Astrocyte (in vitro differentiated cells and primary cell): ENCODE data around the gene ZBTB7C. TPM values are rescaled to one million over a fixed set of nuclear protein-coding genes. Genes with fewer than 3 reads are reported as not detected.

Source experiments
- DNase-seq: peaks from one replicate; pipeline ENCODE4 v3.0.0-alpha.2; 2010; ENCODE audit warnings: low read depth
- FAIRE-seq: peaks from 2 replicates; lab custom pipeline; 2011; peaks lifted over from hg19 to GRCh38; lab: Jason Lieb, UNC
- H2AFZ ChIP-seq: 2 replicates; pipeline ENCODE4 v1.6.0; 2012; ENCODE audit warnings: low read depth, low read length, inconsistent platforms
- H3K27ac ChIP-seq: 2 replicates; pipeline ENCODE4 v1.5.1; 2011; ENCODE audit warnings: low read depth, low read length, inconsistent platforms
- H3K27me3 ChIP-seq: 2 replicates; pipeline ENCODE4 v1.6.0; 2011; ENCODE audit warnings: low read length, inconsistent platforms; ENCODE audit not compliant: insufficient read depth
- H3K36me3 ChIP-seq: 2 replicates; pipeline ENCODE4 v1.5.1; 2011; ENCODE audit warnings: low read length, inconsistent platforms; ENCODE audit not compliant: insufficient read depth
- H3K4me1 ChIP-seq: 2 replicates; pipeline ENCODE4 v1.5.1; 2011; ENCODE audit warnings: low read length, inconsistent platforms; ENCODE audit not compliant: insufficient read depth
- H3K4me2 ChIP-seq: 2 replicates; pipeline ENCODE4 v1.6.0; 2012; ENCODE audit warnings: low read length, inconsistent platforms
- H3K4me3 ChIP-seq: 2 replicates; pipeline ENCODE4 v1.5.1; 2011; ENCODE audit warnings: low read depth, mild to moderate bottlenecking, low read length, inconsistent platforms; ENCODE audit not compliant: insufficient read depth
- H3K79me2 ChIP-seq: 2 replicates; pipeline ENCODE4 v1.6.0; 2012; ENCODE audit warnings: mild to moderate bottlenecking, low read length, inconsistent platforms; ENCODE audit not compliant: insufficient read depth
- H3K9ac ChIP-seq: 2 replicates; pipeline ENCODE4 v1.6.0; 2012; ENCODE audit warnings: mild to moderate bottlenecking, low read length, inconsistent platforms
- H3K9me3 ChIP-seq: 2 replicates; pipeline ENCODE4 v1.5.1; 2012; ENCODE audit warnings: low read depth, mild to moderate bottlenecking, low read length, inconsistent platforms; ENCODE audit not compliant: insufficient read depth
- H4K20me1 ChIP-seq: 2 replicates; pipeline ENCODE4 v1.6.0; 2012; ENCODE audit warnings: low read length, inconsistent platforms; ENCODE audit not compliant: insufficient read depth
- H3K27ac Mint-ChIP-seq: one replicate; pipeline ENCODE4 v1.8.0; 2021; ENCODE audit warnings: mild to moderate bottlenecking, mixed read lengths; ENCODE audit not compliant: unreplicated experiment
- H3K27me3 Mint-ChIP-seq: one replicate; pipeline ENCODE4 v1.8.0; 2021; ENCODE audit warnings: low read depth, mixed read lengths; ENCODE audit not compliant: unreplicated experiment
- H3K36me3 Mint-ChIP-seq: one replicate; pipeline ENCODE4 v1.8.0; 2021; ENCODE audit warnings: low read depth, mixed read lengths; ENCODE audit not compliant: unreplicated experiment
- H3K4me1 Mint-ChIP-seq: one replicate; pipeline ENCODE4 v1.8.0; 2021; ENCODE audit warnings: low read depth, mixed read lengths; ENCODE audit not compliant: unreplicated experiment
- H3K4me3 Mint-ChIP-seq: one replicate; pipeline ENCODE4 v1.8.0; 2021; ENCODE audit warnings: mild to moderate bottlenecking, moderate library complexity, mixed read lengths; ENCODE audit not compliant: unreplicated experiment
- H3K9me3 Mint-ChIP-seq: one replicate; pipeline ENCODE4 v1.8.0; 2021; ENCODE audit warnings: mild to moderate bottlenecking, mixed read lengths; ENCODE audit not compliant: unreplicated experiment
- EZH2 ChIP-seq: IDR thresholded peaks from 2 replicates; pipeline ENCODE4 v1.6.1; 2012; ENCODE audit warnings: mild to moderate bottlenecking, low read length, inconsistent platforms; ENCODE audit not compliant: insufficient read depth
- total RNA-seq: library from RNA; stranded (reverse); gene quantifications from 2 replicates; pipeline ENCODE4 v1.2.1, GENCODE V29; 2021
- TF ChIP-seq, protein P1 (sequence below): IDR thresholded peaks from 2 replicates; pipeline ENCODE4 v1.5.1; 2011; ENCODE audit warnings: low read depth, mild to moderate bottlenecking, inconsistent platforms, low read length, moderate library complexity; ENCODE audit not compliant: insufficient read depth

The ZBTB7C gene
- total RNA-seq, 1 donor from 2014 or later, result 1.0 TPM

DNA sequence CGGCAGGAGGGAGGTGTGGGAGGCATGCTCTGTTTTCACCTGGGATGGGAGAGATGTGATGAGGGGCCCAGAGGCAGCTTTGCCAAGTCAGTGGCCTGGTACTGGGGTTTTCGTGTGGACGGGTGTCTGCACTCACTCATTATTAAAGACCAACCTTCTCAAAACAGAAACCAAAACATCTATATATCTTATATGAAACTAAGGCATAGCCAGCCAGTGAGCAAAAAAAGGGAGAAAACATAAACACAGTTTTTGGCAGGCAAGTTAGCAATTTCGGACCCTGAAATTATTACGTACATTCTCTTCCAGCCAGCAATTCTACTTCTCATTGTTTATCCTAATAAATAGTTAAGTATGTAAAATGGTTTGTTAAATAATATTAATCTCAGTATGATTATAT lies 297.6 kb downstream of the ZBTB7C start:
- no peak overlapping the region for H3K4me2 ChIP-seq
- no peaks in the 10 kb centered on the region for H3K36me3 Mint-ChIP-seq
- no peak for FAIRE-seq
- H3K27me3 Mint-ChIP-seq, result peaks cover 59% of the 10 kb centered on the region
- no peak overlapping the region for H3K4me3 Mint-ChIP-seq
- DNase-seq, result no peak
- no peak overlapping the region for H2AFZ ChIP-seq
- no peaks in the 10 kb centered on the region for H3K9me3 ChIP-seq
- H3K4me1 Mint-ChIP-seq, result no peaks in the 10 kb centered on the region
- H3K27ac ChIP-seq, result no peak overlapping the region
- no peak overlapping the region for H3K9ac ChIP-seq
- H4K20me1 ChIP-seq, result no peaks in the 10 kb centered on the region
- no peaks in the 10 kb centered on the region for H3K4me1 ChIP-seq
- no peak for TF ChIP-seq EZH2
- TF ChIP-seq, protein P1, sequence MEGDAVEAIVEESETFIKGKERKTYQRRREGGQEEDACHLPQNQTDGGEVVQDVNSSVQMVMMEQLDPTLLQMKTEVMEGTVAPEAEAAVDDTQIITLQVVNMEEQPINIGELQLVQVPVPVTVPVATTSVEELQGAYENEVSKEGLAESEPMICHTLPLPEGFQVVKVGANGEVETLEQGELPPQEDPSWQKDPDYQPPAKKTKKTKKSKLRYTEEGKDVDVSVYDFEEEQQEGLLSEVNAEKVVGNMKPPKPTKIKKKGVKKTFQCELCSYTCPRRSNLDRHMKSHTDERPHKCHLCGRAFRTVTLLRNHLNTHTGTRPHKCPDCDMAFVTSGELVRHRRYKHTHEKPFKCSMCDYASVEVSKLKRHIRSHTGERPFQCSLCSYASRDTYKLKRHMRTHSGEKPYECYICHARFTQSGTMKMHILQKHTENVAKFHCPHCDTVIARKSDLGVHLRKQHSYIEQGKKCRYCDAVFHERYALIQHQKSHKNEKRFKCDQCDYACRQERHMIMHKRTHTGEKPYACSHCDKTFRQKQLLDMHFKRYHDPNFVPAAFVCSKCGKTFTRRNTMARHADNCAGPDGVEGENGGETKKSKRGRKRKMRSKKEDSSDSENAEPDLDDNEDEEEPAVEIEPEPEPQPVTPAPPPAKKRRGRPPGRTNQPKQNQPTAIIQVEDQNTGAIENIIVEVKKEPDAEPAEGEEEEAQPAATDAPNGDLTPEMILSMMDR, result no peak
- no peak overlapping the region for H3K27ac Mint-ChIP-seq
- no peak overlapping the region for H3K4me3 ChIP-seq
- H3K79me2 ChIP-seq, result no peaks in the 10 kb centered on the region
- H3K9me3 Mint-ChIP-seq, result peaks cover 3% of the 10 kb centered on the region
- H3K36me3 ChIP-seq, result no peaks in the 10 kb centered on the region
- peaks cover 5% of the 10 kb centered on the region for H3K27me3 ChIP-seq

DNA sequence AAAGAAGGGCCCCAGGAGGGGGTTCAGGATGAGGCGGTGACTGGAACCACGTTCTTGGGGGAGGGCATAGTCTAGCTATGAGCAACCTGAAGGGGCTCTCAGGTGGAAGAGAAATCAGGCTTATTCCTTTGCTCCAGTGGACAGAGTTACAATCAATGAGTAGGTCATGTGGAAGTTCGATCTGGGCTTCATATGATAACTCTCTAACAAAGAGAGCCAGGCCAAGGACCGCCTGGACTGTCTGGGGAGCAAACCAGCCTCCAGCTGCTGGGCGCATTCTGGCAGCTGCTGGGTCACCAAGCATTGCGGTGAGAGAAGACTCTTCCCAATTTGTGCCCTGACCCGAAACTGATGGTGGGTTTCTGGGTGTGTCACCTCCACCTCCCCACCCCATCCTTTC lies 298.4 kb downstream of the ZBTB7C start:
- Histone ChIP-seq H3K27me3 (peaks cover 5% of the 10 kb centered on the region), H3K9ac (no peak overlapping the region), H4K20me1 (no peaks in the 10 kb centered on the region), H3K27ac (no peak overlapping the region), H3K79me2 (no peaks in the 10 kb centered on the region), H3K4me3 (no peak overlapping the region), H3K4me1 (no peaks in the 10 kb centered on the region), H3K36me3 (no peaks in the 10 kb centered on the region), H2AFZ (no peak overlapping the region), H3K4me2 (no peak overlapping the region), H3K9me3 (no peaks in the 10 kb centered on the region)
- Mint-ChIP-seq H3K27ac (no peak overlapping the region), H3K4me3 (no peak overlapping the region), H3K9me3 (peaks cover 3% of the 10 kb centered on the region), H3K27me3 (peaks cover 62% of the 10 kb centered on the region), H3K4me1 (no peaks in the 10 kb centered on the region), H3K36me3 (no peaks in the 10 kb centered on the region)
- FAIRE-seq (no peak), DNase-seq (no peak)
- TF ChIP-seq EZH2, result no peak
- TF ChIP-seq, protein P1, result no peak

DNA sequence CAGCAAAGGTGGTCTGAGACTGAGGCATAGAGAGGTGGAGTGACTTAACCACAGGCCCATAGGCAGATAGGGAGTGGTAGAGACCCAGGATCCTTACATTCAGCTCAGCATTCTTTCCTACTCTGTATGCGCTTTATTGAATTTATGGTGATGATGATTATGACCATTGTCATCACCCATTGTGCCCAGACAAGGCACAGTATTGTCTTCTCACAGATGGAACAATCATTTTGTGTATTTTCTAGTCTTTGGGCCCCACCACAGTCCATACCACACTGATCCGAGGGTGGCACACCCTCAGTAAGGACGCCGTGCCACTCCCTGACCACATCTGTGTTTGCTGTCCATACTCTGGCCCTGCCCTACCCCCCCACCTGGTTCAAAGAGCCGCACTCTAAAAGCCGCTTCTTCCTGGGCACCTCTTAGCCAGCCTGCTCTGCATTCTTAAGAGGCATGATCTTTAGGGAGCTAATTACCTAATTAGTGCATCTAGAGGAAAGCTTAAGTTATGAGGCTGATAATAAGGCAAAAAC lies 299.2 kb downstream of the ZBTB7C start:
- no peaks in the 10 kb centered on the region for H3K36me3 ChIP-seq
- TF ChIP-seq, protein P1, result no peak
- no peak for TF ChIP-seq EZH2
- H3K79me2 ChIP-seq, result no peaks in the 10 kb centered on the region
- Mint-ChIP-seq H3K27ac (no peak overlapping the region), H3K4me3 (no peak overlapping the region), H3K36me3 (no peaks in the 10 kb centered on the region), H3K27me3 (peaks cover 65% of the 10 kb centered on the region), H3K9me3 (peaks cover 2% of the 10 kb centered on the region), H3K4me1 (no peaks in the 10 kb centered on the region)
- no peak overlapping the region for H3K9ac ChIP-seq
- no peak overlapping the region for H3K4me2 ChIP-seq
- peaks cover 5% of the 10 kb centered on the region for H3K27me3 ChIP-seq
- H2AFZ ChIP-seq, result no peak overlapping the region
- no peak overlapping the region for H3K27ac ChIP-seq
- FAIRE-seq (no peak), DNase-seq (no peak)
- no peaks in the 10 kb centered on the region for H3K4me1 ChIP-seq
- no peak overlapping the region for H3K4me3 ChIP-seq
- H3K9me3 ChIP-seq, result no peaks in the 10 kb centered on the region
- H4K20me1 ChIP-seq, result no peaks in the 10 kb centered on the region
